ENCODE results near the gene HTR7. TPM values are rescaled to one million over a fixed set of nuclear protein-coding genes. Genes with fewer than 3 reads are reported as not detected.

Gene HTR7
- polyA plus RNA-seq, 2 of the 4 experiments (the other 2 are of a cell fraction) = 0.04 to 0.05 TPM

- TF ChIP-seq CHD2 (IDR thresholded peaks at IDR 0.05; ENCODE audit: low read length, partially characterized antibody) (no peak), HEYL (CRISPR knock-in tag; IDR thresholded peaks at IDR 0.05) (no peak), MAFK (IDR thresholded peaks at IDR 0.05; ENCODE audit: partially characterized antibody) (no peak), NR3C1 (IDR thresholded peaks at IDR 0.05) (no peak), EHF (CRISPR knock-in tag; IDR thresholded peaks at IDR 0.05) (no peak), HMGXB4 (CRISPR knock-in tag; IDR thresholded peaks at IDR 0.05; ENCODE audit: borderline replicate concordance) (no peak), HOXB5 (CRISPR knock-in tag; IDR thresholded peaks at IDR 0.05) (no peak), PHF8 (IDR thresholded peaks at IDR 0.05; ENCODE audit: borderline replicate concordance, low read depth) (no peak), EP300 (IDR thresholded peaks at IDR 0.05) (no peak), HOXA7 (CRISPR knock-in tag; IDR thresholded peaks at IDR 0.05) (no peak), CBX8 (IDR thresholded peaks at IDR 0.05) (no peak)
- TF ChIP-seq, protein P1, sequence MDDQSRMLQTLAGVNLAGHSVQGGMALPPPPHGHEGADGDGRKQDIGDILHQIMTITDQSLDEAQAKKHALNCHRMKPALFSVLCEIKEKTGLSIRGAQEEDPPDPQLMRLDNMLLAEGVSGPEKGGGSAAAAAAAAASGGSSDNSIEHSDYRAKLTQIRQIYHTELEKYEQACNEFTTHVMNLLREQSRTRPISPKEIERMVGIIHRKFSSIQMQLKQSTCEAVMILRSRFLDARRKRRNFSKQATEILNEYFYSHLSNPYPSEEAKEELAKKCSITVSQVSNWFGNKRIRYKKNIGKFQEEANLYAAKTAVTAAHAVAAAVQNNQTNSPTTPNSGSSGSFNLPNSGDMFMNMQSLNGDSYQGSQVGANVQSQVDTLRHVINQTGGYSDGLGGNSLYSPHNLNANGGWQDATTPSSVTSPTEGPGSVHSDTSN (IDR thresholded peaks at IDR 0.05) = no peak
- TF ChIP-seq, protein P2, sequence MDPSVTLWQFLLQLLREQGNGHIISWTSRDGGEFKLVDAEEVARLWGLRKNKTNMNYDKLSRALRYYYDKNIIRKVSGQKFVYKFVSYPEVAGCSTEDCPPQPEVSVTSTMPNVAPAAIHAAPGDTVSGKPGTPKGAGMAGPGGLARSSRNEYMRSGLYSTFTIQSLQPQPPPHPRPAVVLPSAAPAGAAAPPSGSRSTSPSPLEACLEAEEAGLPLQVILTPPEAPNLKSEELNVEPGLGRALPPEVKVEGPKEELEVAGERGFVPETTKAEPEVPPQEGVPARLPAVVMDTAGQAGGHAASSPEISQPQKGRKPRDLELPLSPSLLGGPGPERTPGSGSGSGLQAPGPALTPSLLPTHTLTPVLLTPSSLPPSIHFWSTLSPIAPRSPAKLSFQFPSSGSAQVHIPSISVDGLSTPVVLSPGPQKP (IDR thresholded peaks at IDR 0.05; ENCODE audit: low read depth, low read length) = no peak
- Histone ChIP-seq H3K4me1 (no peaks in the 10 kb centered on the region), H3K4me3 (no peak overlapping the region), H3K4me2 (no peak overlapping the region), H3K27ac (no peak overlapping the region), H3K9me3 (no peaks in the 10 kb centered on the region)
- WGBS (ENCODE audit: missing lambda C conversion rate) = 7% methylated on average over 1 of the region's 1 CpG
- ChIA-PET CTCF (interaction anchor here (1.1 to 1.3 kb wide), 2 partner anchors 13 to 35 kb away, joined by 3 to 4 read pairs; no protein-coding TSS in a partner anchor), POLR2A (no interaction called here)
- FAIRE-seq (no peak), DNase-seq (ENCODE audit: low read depth in 1 of 2, low spot score in 1 of 2) (no peak), ATAC-seq (no peak)
Observed at GRCh38 chr10:90801608-90802007, 56.2 kb downstream of the HTR7 start.

DNA sequence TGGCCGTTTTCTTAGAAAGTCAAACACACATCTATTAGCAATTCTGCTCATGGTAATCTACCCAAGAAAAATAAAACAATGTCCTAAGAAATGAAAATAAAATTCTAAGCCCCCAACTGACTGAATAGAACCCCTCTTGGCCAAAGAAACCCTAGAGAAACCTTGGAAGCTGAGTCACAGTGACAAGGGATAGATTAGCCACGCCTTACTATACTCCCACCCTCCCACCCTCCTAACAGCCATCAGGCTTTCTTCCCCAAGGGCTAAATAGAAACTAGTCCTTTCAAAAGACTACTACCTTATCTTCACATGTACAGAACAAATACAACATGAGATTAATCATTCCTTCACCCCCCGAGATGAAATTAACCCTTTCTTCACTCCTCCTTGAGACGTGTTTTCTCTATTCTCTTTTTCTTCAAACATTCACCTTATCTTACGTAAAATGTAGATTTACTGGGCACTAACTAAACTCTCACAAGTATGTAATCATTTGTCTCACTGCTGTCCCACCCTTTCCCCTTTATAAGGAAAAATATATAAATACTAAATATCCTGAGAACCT, 57.5 kb downstream of the HTR7 start:
- WGBS (ENCODE audit: missing lambda C conversion rate) = 32% methylated on average over 5 of the region's 5 CpGs
- Histone ChIP-seq H3K4me2 (no peak overlapping the region), H3K4me1 (no peaks in the 10 kb centered on the region), H3K27ac (no peak overlapping the region), H3K4me3 (no peak overlapping the region), H3K9me3 (no peaks in the 10 kb centered on the region)
- FAIRE-seq = no peak
- DNase-seq (ENCODE audit: low read depth in 1 of 2, low spot score in 1 of 2) = no peak
- TF ChIP-seq EHF (CRISPR knock-in tag; IDR thresholded peaks at IDR 0.05) = no peak
- ATAC-seq = no peak
- ChIA-PET POLR2A (no interaction called here), CTCF (interaction anchor here (1.3 kb wide), 1 partner anchor 12 kb away, joined by 4 read pairs; no protein-coding TSS in a partner anchor)

- Histone ChIP-seq H3K27ac (no peak overlapping the region), H3K9me3 (no peaks in the 10 kb centered on the region), H3K4me2 (no peak overlapping the region), H3K4me1 (no peaks in the 10 kb centered on the region), H3K4me3 (no peak overlapping the region)
- TF ChIP-seq MAZ (IDR thresholded peaks at IDR 0.05; ENCODE audit: borderline replicate concordance, low read depth, low read length) (no peak), HDAC2 (IDR thresholded peaks at IDR 0.05) (no peak), EHMT2 (IDR thresholded peaks at IDR 0.05; ENCODE audit: low read depth) (no peak), FOXS1 (CRISPR knock-in tag; IDR thresholded peaks at IDR 0.05) (no peak)
- ChIA-PET CTCF (interaction anchor here (1.8 kb wide), 1 partner anchor 11 kb away, joined by 4 read pairs; no protein-coding TSS in a partner anchor), POLR2A (no interaction called here)
- FAIRE-seq = no peak
- WGBS (ENCODE audit: missing lambda C conversion rate) = 65% methylated on average over 3 of the region's 3 CpGs
- no peak for DNase-seq (ENCODE audit: low read depth in 1 of 2, low spot score in 1 of 2)
- no peak for ATAC-seq
Observed at GRCh38 chr10:90799172-90799571, 58.7 kb downstream of the HTR7 start.

- no peak for FAIRE-seq
- no peaks in the 10 kb centered on the region for H3K9me3 ChIP-seq
- no peak overlapping the region for H3K4me3 ChIP-seq
- no peaks in the 10 kb centered on the region for H3K4me1 ChIP-seq
- CTCF ChIA-PET = interaction anchor here (1.8 kb wide), 1 partner anchor 10 kb away, joined by 4 read pairs; no protein-coding TSS in a partner anchor
- ATAC-seq = no peak
- no peak overlapping the region for H3K27ac ChIP-seq
- POLR2A ChIA-PET = no interaction called here
- DNase-seq (ENCODE audit: low read depth in 1 of 2, low spot score in 1 of 2) = no peak
- no peak overlapping the region for H3K4me2 ChIP-seq
- TF ChIP-seq, protein P3, sequence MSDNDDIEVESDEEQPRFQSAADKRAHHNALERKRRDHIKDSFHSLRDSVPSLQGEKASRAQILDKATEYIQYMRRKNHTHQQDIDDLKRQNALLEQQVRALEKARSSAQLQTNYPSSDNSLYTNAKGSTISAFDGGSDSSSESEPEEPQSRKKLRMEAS (IDR thresholded peaks at IDR 0.05) = no peak
- TF ChIP-seq SREBF2 (IDR thresholded peaks at IDR 0.05) (no peak), HDAC2 (IDR thresholded peaks at IDR 0.05) (no peak), JUNB (IDR thresholded peaks at IDR 0.05) (no peak), KDM1A (IDR thresholded peaks at IDR 0.05; ENCODE audit: low read depth) (no peak), MAZ (IDR thresholded peaks at IDR 0.05; ENCODE audit: borderline replicate concordance, low read depth, low read length) (no peak), RNF2 (IDR thresholded peaks at IDR 0.05; ENCODE audit: borderline replicate concordance, low read depth) (no peak), POLR2A (IDR thresholded peaks at IDR 0.05; ENCODE audit: low read length) (no peak), RAD21 (conservative IDR thresholded peaks at IDR 0.05 in 1 of 2, IDR thresholded peaks at IDR 0.05 in 1 of 2) (no peak), GATA3 (IDR thresholded peaks at IDR 0.05; ENCODE audit: borderline replicate concordance) (no peak), ZSCAN20 (CRISPR knock-in tag; IDR thresholded peaks at IDR 0.05) (no peak), CBX8 (IDR thresholded peaks at IDR 0.05) (no peak), CEBPB (IDR thresholded peaks at IDR 0.05) (no peak)
- TF ChIP-seq, protein P4, sequence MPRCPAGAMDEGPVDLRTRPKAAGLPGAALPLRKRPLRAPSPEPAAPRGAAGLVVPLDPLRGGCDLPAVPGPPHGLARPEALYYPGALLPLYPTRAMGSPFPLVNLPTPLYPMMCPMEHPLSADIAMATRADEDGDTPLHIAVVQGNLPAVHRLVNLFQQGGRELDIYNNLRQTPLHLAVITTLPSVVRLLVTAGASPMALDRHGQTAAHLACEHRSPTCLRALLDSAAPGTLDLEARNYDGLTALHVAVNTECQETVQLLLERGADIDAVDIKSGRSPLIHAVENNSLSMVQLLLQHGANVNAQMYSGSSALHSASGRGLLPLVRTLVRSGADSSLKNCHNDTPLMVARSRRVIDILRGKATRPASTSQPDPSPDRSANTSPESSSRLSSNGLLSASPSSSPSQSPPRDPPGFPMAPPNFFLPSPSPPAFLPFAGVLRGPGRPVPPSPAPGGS (IDR thresholded peaks at IDR 0.05) = no peak
Observed at GRCh38 chr10:90798482-90798881, 59.4 kb downstream of the HTR7 start.

Data from A549 (cell line).